Measurements from ENCODE around the gene BMPR2. TPM values are rescaled to one million over a fixed set of nuclear protein-coding genes. Genes with fewer than 3 reads are reported as not detected.
"Not testable (repeated sequence)": the region's sequence is repeated elsewhere in the genome, so short reads cannot be mapped to it uniquely, and the experiment has no call there.

The BMPR2 gene
- total RNA-seq, 1 donor: 44.2 TPM

DNA sequence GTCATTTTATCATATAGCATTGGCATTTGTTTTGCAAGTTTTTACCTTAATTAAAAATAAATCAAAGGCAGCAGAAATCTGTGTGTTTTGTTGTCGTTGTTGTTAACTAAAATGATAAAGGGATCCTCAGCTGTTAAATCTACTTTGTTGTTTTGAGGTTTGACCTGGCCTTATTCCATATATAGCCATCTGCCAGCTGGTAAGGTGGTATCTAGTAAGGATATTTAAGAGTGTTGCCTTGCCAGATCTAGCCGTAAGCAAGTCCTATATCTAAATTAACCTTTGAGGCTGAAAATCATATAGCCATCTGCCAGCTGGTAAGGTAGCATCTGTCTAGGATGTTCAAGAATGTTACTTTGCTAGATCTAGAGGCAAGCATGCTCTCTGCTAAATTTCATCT lies 56.6 kb downstream of the BMPR2 start:
- H3K36me3 ChIP-seq (ENCODE audit: insufficient read depth, low read length): no peaks in the 10 kb centered on the region
- no peak overlapping the region for H3K27ac ChIP-seq (ENCODE audit: low read depth, low read length)
- peaks cover 73% of the 10 kb centered on the region for H3K79me2 ChIP-seq (ENCODE audit: insufficient read depth, low read length)
- H3K4me2 ChIP-seq (ENCODE audit: insufficient read depth, low read length): no peak overlapping the region
- TF ChIP-seq, protein P1, sequence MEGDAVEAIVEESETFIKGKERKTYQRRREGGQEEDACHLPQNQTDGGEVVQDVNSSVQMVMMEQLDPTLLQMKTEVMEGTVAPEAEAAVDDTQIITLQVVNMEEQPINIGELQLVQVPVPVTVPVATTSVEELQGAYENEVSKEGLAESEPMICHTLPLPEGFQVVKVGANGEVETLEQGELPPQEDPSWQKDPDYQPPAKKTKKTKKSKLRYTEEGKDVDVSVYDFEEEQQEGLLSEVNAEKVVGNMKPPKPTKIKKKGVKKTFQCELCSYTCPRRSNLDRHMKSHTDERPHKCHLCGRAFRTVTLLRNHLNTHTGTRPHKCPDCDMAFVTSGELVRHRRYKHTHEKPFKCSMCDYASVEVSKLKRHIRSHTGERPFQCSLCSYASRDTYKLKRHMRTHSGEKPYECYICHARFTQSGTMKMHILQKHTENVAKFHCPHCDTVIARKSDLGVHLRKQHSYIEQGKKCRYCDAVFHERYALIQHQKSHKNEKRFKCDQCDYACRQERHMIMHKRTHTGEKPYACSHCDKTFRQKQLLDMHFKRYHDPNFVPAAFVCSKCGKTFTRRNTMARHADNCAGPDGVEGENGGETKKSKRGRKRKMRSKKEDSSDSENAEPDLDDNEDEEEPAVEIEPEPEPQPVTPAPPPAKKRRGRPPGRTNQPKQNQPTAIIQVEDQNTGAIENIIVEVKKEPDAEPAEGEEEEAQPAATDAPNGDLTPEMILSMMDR (IDR thresholded peaks at IDR 0.05; ENCODE audit: extremely low read depth, low read depth, low read length): no peak
- H4K20me1 ChIP-seq (ENCODE audit: insufficient read depth, low read length): peaks cover 47% of the 10 kb centered on the region
- H3K4me3 ChIP-seq (ENCODE audit: insufficient read depth, low read length): no peak overlapping the region
- no peak overlapping the region for H2AFZ ChIP-seq (ENCODE audit: low read length)
- no peak for DNase-seq (ENCODE audit: insufficient read length, low spot score, missing footprints)
- peaks cover 7% of the 10 kb centered on the region for H3K4me1 ChIP-seq (ENCODE audit: insufficient read depth, low read length)
- H3K9me3 ChIP-seq (ENCODE audit: low read depth, low read length): no peaks in the 10 kb centered on the region
- H3K27me3 ChIP-seq (ENCODE audit: insufficient read depth, low read length): no peaks in the 10 kb centered on the region

DNA sequence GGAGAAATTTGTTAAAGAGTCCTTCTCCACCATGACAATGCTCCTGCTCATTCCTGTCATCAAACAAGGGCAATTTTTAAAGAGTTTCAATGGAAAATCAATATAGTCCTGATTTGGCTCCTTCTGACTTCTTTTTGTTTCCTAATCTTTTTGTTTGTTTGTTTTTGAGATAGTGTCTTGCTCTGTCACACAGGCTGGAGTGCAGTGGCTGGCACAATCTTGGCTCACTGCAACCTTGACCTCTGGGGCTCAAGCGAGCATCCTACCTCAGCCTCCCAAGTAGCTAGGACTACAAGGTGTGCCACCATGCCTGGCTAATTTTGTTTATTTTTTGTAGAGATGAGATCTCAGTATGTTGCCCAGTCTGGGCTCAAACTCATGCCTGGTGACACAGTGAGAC lies 58.3 kb downstream of the BMPR2 start:
- Histone ChIP-seq H3K79me2 (ENCODE audit: insufficient read depth, low read length) (peaks cover 70% of the 10 kb centered on the region), H3K4me1 (ENCODE audit: insufficient read depth, low read length) (peaks cover 7% of the 10 kb centered on the region)

DNA sequence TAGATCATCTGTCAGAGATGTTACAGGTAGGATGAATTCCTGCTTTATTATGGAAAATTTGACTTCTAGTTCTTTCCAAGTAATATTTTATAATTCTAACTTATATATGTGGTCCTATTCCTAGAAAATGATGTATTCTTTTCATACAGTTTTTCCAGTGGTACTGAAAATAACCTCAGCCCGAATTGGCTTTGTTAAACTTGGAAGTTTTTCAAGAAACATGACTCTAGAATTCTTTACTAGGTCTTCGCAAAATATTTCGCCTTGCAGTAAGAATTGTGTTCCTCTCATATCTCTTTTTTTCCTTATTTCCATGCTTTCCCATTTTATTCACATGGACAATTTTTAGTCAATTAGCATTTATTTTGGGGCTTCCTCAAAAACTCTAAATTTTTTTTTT lies 60.5 kb downstream of the BMPR2 start:
- Histone ChIP-seq H3K36me3 (ENCODE audit: insufficient read depth, low read length) (no peaks in the 10 kb centered on the region), H3K79me2 (ENCODE audit: insufficient read depth, low read length) (peaks cover 54% of the 10 kb centered on the region), H3K9me3 (ENCODE audit: low read depth, low read length) (no peaks in the 10 kb centered on the region), H3K4me2 (ENCODE audit: insufficient read depth, low read length) (no peak overlapping the region), H3K4me1 (ENCODE audit: insufficient read depth, low read length) (peaks cover 7% of the 10 kb centered on the region), H2AFZ (ENCODE audit: low read length) (no peak overlapping the region), H3K27ac (ENCODE audit: low read depth, low read length) (no peak overlapping the region), H4K20me1 (ENCODE audit: insufficient read depth, low read length) (peaks cover 30% of the 10 kb centered on the region), H3K4me3 (ENCODE audit: insufficient read depth, low read length) (no peak overlapping the region), H3K27me3 (ENCODE audit: insufficient read depth, low read length) (no peaks in the 10 kb centered on the region)
- TF ChIP-seq, protein P1 (IDR thresholded peaks at IDR 0.05; ENCODE audit: extremely low read depth, low read depth, low read length): no peak
- peak; percentile 48 for DNase-seq (ENCODE audit: insufficient read length, low spot score, missing footprints)

More for the DNA sequence above, 58.3 kb downstream of the BMPR2 start:
- Histone ChIP-seq H3K27me3 (ENCODE audit: insufficient read depth, low read length) (no peaks in the 10 kb centered on the region), H4K20me1 (ENCODE audit: insufficient read depth, low read length) (peaks cover 44% of the 10 kb centered on the region), H3K27ac (ENCODE audit: low read depth, low read length) (no peak overlapping the region), H3K9me3 (ENCODE audit: low read depth, low read length) (no peaks in the 10 kb centered on the region), H3K4me3 (ENCODE audit: insufficient read depth, low read length) (no peak overlapping the region), H3K36me3 (ENCODE audit: insufficient read depth, low read length) (no peaks in the 10 kb centered on the region), H3K4me2 (ENCODE audit: insufficient read depth, low read length) (no peak overlapping the region), H2AFZ (ENCODE audit: low read length) (no peak overlapping the region)
- TF ChIP-seq, protein P1 (IDR thresholded peaks at IDR 0.05; ENCODE audit: extremely low read depth, low read depth, low read length): no peak
- no peak for DNase-seq (ENCODE audit: insufficient read length, low spot score, missing footprints)

DNA sequence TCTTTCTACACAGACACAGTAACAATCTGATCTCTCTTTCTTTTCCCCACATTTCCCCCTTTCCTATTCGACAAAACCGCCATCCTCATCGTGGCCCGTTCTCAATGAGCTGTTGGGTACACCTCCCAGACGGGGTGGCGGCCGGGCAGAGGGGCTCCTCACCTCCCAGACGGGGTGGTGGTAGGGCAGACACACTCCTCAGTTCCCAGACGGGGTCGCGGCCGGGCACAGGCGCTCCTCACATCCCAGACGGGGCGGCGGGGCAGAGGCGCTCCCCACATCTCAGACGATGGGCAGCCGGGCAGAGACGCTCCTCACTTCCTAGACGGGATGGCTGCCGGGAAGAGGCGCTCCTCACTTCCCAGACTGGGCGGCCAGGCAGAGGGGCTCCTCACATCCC lies 64.0 kb downstream of the BMPR2 start:
- not testable (repeated sequence) for H3K27ac ChIP-seq (ENCODE audit: low read depth, low read length); H3K4me2 ChIP-seq (ENCODE audit: insufficient read depth, low read length); H3K36me3 ChIP-seq (ENCODE audit: insufficient read depth, low read length); H3K9me3 ChIP-seq (ENCODE audit: low read depth, low read length); H3K27me3 ChIP-seq (ENCODE audit: insufficient read depth, low read length); H3K4me3 ChIP-seq (ENCODE audit: insufficient read depth, low read length); DNase-seq (ENCODE audit: insufficient read length, low spot score, missing footprints); H2AFZ ChIP-seq (ENCODE audit: low read length); H3K4me1 ChIP-seq (ENCODE audit: insufficient read depth, low read length)
- peaks cover 48% of the 10 kb centered on the region for H3K79me2 ChIP-seq (ENCODE audit: insufficient read depth, low read length)
- peaks cover 19% of the 10 kb centered on the region for H4K20me1 ChIP-seq (ENCODE audit: insufficient read depth, low read length)

Data from osteoblast (primary cell).